Measurements from ENCODE around the gene RAB17.

The RAB17 gene

GRCh38 chr2:237603049-237603717 is 12.6 kb upstream of the RAB17 start:
- peak overlapping the region; percentile 54; the same call in 1 of the 2 replicates for H3K9ac ChIP-seq (ENCODE audit: low read length)

GRCh38 chr2:237602409-237602808 is 11.9 kb upstream of the RAB17 start:
- Histone ChIP-seq H3K79me2 (ENCODE audit: low read length) (no peaks in the 10 kb centered on the region), H3K4me3 (ENCODE audit: low read length) (no peak overlapping the region), H4K20me1 (ENCODE audit: insufficient read depth, low read length) (no peaks in the 10 kb centered on the region), H2AFZ (ENCODE audit: low read length) (no peak overlapping the region), H3K9me3 (replicated peaks; ENCODE audit: insufficient read depth, low read length) (no peaks in the 10 kb centered on the region), H3F3A (ENCODE audit: insufficient read depth, low read length) (no peaks in the 10 kb centered on the region), H3K9me2 (replicated peaks; ENCODE audit: insufficient read depth, low read length) (no peaks in the 10 kb centered on the region), H3K27me3 (replicated peaks; ENCODE audit: insufficient read depth, low read length) (no peaks in the 10 kb centered on the region), H3K4me2 (ENCODE audit: low read depth, low read length) (no peak overlapping the region), H3K9ac (ENCODE audit: low read length) (no peak overlapping the region), H3K27ac (ENCODE audit: low read length) (peak overlapping the region; percentile 89; the same call in 1 of the 2 replicates), H3K36me3 (replicated peaks; ENCODE audit: insufficient read depth, low read length) (no peaks in the 10 kb centered on the region), H3K4me1 (ENCODE audit: low read length) (peaks cover 36% of the 10 kb centered on the region)
- DNase-seq: no peak
- TF ChIP-seq EZH2 (optimal IDR thresholded peaks at IDR 0.05; ENCODE audit: low read depth, low read length) (no peak), CTCF (IDR thresholded peaks at IDR 0.05; ENCODE audit: low read length) (no peak)

More at GRCh38 chr2:237603049-237603717, 12.6 kb upstream of the RAB17 start:
- Histone ChIP-seq H3K4me1 (ENCODE audit: low read length) (peaks cover 36% of the 10 kb centered on the region), H3K79me2 (ENCODE audit: low read length) (no peaks in the 10 kb centered on the region), H3F3A (ENCODE audit: insufficient read depth, low read length) (no peaks in the 10 kb centered on the region), H2AFZ (ENCODE audit: low read length) (no peak overlapping the region), H3K36me3 (replicated peaks; ENCODE audit: insufficient read depth, low read length) (no peaks in the 10 kb centered on the region), H3K4me2 (ENCODE audit: low read depth, low read length) (peak overlapping the region; percentile 58), H3K4me3 (ENCODE audit: low read length) (no peak overlapping the region), H3K9me2 (replicated peaks; ENCODE audit: insufficient read depth, low read length) (no peaks in the 10 kb centered on the region), H3K27ac (ENCODE audit: low read length) (peak overlapping the region; percentile 89), H3K9me3 (replicated peaks; ENCODE audit: insufficient read depth, low read length) (no peaks in the 10 kb centered on the region), H3K27me3 (replicated peaks; ENCODE audit: insufficient read depth, low read length) (no peaks in the 10 kb centered on the region), H4K20me1 (ENCODE audit: insufficient read depth, low read length) (no peaks in the 10 kb centered on the region)
- no peak for TF ChIP-seq CTCF (IDR thresholded peaks at IDR 0.05; ENCODE audit: low read length)
- TF ChIP-seq EZH2 (optimal IDR thresholded peaks at IDR 0.05; ENCODE audit: low read depth, low read length): no peak
- no peak for DNase-seq

- Histone ChIP-seq H3K4me1 (ENCODE audit: low read length) (peaks cover 36% of the 10 kb centered on the region), H4K20me1 (ENCODE audit: insufficient read depth, low read length) (no peaks in the 10 kb centered on the region), H3K4me2 (ENCODE audit: low read depth, low read length) (no peak overlapping the region), H3K79me2 (ENCODE audit: low read length) (no peaks in the 10 kb centered on the region), H3K27me3 (replicated peaks; ENCODE audit: insufficient read depth, low read length) (no peaks in the 10 kb centered on the region), H3K36me3 (replicated peaks; ENCODE audit: insufficient read depth, low read length) (no peaks in the 10 kb centered on the region), H3K4me3 (ENCODE audit: low read length) (no peak overlapping the region), H3F3A (ENCODE audit: insufficient read depth, low read length) (no peaks in the 10 kb centered on the region), H2AFZ (ENCODE audit: low read length) (no peak overlapping the region), H3K9me3 (replicated peaks; ENCODE audit: insufficient read depth, low read length) (no peaks in the 10 kb centered on the region), H3K27ac (ENCODE audit: low read length) (no peak overlapping the region), H3K9me2 (replicated peaks; ENCODE audit: insufficient read depth, low read length) (no peaks in the 10 kb centered on the region), H3K9ac (ENCODE audit: low read length) (no peak overlapping the region)
- DNase-seq: no peak
- TF ChIP-seq CTCF (IDR thresholded peaks at IDR 0.05; ENCODE audit: low read length) (no peak), EZH2 (optimal IDR thresholded peaks at IDR 0.05; ENCODE audit: low read depth, low read length) (no peak), EZH2phosphoT487 (IDR thresholded peaks at IDR 0.05; ENCODE audit: low read length) (no peak)
Observed at GRCh38 chr2:237601453-237602116, 11.1 kb upstream of the RAB17 start.
